H1 (cell line): ENCODE data around the gene TLE3.

ENCODE experiments used
- ASH2L ChIP-seq: fragments of 200-600, 300-600 bp; sonication (generic); IDR thresholded peaks from one replicate; pipeline ENCODE4 v1.7.1; 2017; ENCODE audit warnings: low read length
- EGR1 ChIP-seq: IDR thresholded peaks from 2 replicates; pipeline ENCODE4 v1.6.1; 2011; ENCODE audit warnings: low read depth, low read length, borderline replicate concordance
- EP300 ChIP-seq, 2 experiments: IDR thresholded peaks; 1 replicate in 1 of 2; 2 replicates in 1 of 2; pipeline ENCODE4 v1.6.1; 2011 to 2012; ENCODE audit warnings: low read depth in 2 of 2, low read length in 2 of 2, mild to moderate bottlenecking in 2 of 2, borderline replicate concordance in 1 of 2, inconsistent platforms in 1 of 2, moderate library complexity in 1 of 2
- GABPA ChIP-seq: IDR thresholded peaks from 2 replicates; pipeline ENCODE4 v1.6.1; 2011; ENCODE audit warnings: mild to moderate bottlenecking, low read length, moderate library complexity, borderline replicate concordance; ENCODE audit not compliant: insufficient read depth
- MAFK ChIP-seq: IDR thresholded peaks from 2 replicates; pipeline ENCODE4 v1.6.1; 2012; ENCODE audit warnings: low read depth, mild to moderate bottlenecking, improper control_type of control experiment, low read length
- POLR2A ChIP-seq, 2 experiments: IDR thresholded peaks; 1 replicate in 1 of 2; 2 replicates in 1 of 2; pipeline ENCODE4 v1.6.1; 2011; ENCODE audit warnings: low read depth in 2 of 2, low read length in 2 of 2, mild to moderate bottlenecking in 2 of 2; ENCODE audit errors: control extremely low read depth in 1 of 2
- POLR2AphosphoS5 ChIP-seq: IDR thresholded peaks from 2 replicates; pipeline ENCODE4 v1.6.1; 2011; ENCODE audit warnings: low read depth, low read length
- RAD21 ChIP-seq, 2 experiments: IDR thresholded peaks in 1 of 2; conservative IDR thresholded peaks in 1 of 2; 2 replicates each; pipeline ENCODE4 v1.6.1; 2011; ENCODE audit warnings: low read depth in 2 of 2, low read length in 2 of 2, improper control_type of control experiment in 1 of 2, inconsistent platforms in 1 of 2, mild to moderate bottlenecking in 1 of 2, moderate library complexity in 1 of 2
- RBBP5 ChIP-seq: IDR thresholded peaks from 2 replicates; pipeline ENCODE4 v1.7.1; 2012; ENCODE audit warnings: low read depth, mild to moderate bottlenecking, inconsistent platforms, low read length, moderate library complexity, borderline replicate concordance
- RFX5 ChIP-seq: IDR thresholded peaks from 2 replicates; pipeline ENCODE4 v1.6.1; 2011; ENCODE audit warnings: low read depth, low read length, improper control_type of control experiment, borderline replicate concordance
- RNF2 ChIP-seq: fragments of 200-900, 300-1000 bp; sonication (generic); IDR thresholded peaks from 2 replicates; pipeline ENCODE4 v1.7.1; 2016; ENCODE audit warnings: borderline replicate concordance, low read depth, mild to moderate bottlenecking, antibody characterized with exemption, low read length; ENCODE audit not compliant: poor library complexity, severe bottlenecking; ENCODE audit errors: missing control alignments
- TF ChIP-seq, protein P1 (sequence below), 3 experiments: IDR thresholded peaks; 1 replicate in 2 of 3; 2 replicates in 1 of 3; pipeline versions ENCODE4 v1.5.1 to v1.6.1; 2011; ENCODE audit warnings: low read length in 3 of 3, mild to moderate bottlenecking in 3 of 3, inconsistent platforms in 2 of 3, low read depth in 1 of 3, moderate library complexity in 1 of 3; ENCODE audit not compliant: insufficient read depth in 1 of 3; ENCODE audit errors: control extremely low read depth in 1 of 3
- TF ChIP-seq, protein P2 (sequence below): IDR thresholded peaks from 2 replicates; pipeline ENCODE4 v1.6.1; 2011; ENCODE audit warnings: low read length, improper control_type of control experiment

DNA sequence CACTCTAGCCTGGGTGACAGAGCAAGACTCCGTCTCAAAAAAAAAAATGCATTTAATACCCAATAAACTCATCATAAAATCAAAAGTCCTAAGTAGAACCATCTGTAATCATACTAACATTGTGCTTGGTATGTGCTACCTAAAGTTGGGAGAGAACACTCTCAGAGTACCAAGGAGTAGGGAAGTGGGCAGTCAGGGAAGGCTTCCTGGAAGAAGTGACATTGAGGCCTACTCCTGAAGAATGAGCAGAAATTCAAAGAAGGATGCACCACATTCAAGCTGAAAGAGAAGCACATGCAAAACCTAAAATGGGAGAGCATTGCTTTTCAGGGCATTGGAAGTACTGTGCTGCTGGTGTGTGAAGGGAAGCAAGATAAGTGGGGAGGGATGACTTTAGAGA, 54.1 kb downstream of the TLE3 start:
- TF ChIP-seq EGR1 (no peak), GABPA (no peak), EP300 (IDR thresholded peaks at IDR 0.05; ENCODE audit: borderline replicate concordance in 1 of 2, low read depth in 2 of 2, low read length in 2 of 2) (no peak), RFX5 (no peak), ASH2L (no peak), RNF2 (no peak), POLR2AphosphoS5 (no peak), MAFK (no peak), POLR2A (IDR thresholded peaks at IDR 0.05; ENCODE audit: control extremely low read depth in 1 of 2, low read depth in 2 of 2, low read length in 2 of 2) (no peak), RAD21 (IDR thresholded peaks at IDR 0.05 in 1 of 2, conservative IDR thresholded peaks at IDR 0.05 in 1 of 2; ENCODE audit: low read depth in 2 of 2, low read length in 2 of 2) (no peak), RBBP5 (no peak)
- TF ChIP-seq, protein P1, sequence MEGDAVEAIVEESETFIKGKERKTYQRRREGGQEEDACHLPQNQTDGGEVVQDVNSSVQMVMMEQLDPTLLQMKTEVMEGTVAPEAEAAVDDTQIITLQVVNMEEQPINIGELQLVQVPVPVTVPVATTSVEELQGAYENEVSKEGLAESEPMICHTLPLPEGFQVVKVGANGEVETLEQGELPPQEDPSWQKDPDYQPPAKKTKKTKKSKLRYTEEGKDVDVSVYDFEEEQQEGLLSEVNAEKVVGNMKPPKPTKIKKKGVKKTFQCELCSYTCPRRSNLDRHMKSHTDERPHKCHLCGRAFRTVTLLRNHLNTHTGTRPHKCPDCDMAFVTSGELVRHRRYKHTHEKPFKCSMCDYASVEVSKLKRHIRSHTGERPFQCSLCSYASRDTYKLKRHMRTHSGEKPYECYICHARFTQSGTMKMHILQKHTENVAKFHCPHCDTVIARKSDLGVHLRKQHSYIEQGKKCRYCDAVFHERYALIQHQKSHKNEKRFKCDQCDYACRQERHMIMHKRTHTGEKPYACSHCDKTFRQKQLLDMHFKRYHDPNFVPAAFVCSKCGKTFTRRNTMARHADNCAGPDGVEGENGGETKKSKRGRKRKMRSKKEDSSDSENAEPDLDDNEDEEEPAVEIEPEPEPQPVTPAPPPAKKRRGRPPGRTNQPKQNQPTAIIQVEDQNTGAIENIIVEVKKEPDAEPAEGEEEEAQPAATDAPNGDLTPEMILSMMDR (IDR thresholded peaks at IDR 0.05; ENCODE audit: control extremely low read depth in 1 of 3, insufficient read depth in 1 of 3, low read depth in 1 of 3, low read length in 3 of 3), result no peak
- TF ChIP-seq, protein P2, sequence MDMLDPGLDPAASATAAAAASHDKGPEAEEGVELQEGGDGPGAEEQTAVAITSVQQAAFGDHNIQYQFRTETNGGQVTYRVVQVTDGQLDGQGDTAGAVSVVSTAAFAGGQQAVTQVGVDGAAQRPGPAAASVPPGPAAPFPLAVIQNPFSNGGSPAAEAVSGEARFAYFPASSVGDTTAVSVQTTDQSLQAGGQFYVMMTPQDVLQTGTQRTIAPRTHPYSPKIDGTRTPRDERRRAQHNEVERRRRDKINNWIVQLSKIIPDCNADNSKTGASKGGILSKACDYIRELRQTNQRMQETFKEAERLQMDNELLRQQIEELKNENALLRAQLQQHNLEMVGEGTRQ, result no peak
